ENCODE data around the gene PIGB.
"Not testable (repeated sequence)": the region's sequence is repeated elsewhere in the genome, so short reads cannot be mapped to it uniquely, and the experiment has no call there.

PIGB gene

GRCh38 chr15:55383687-55384086 lies 64.7 kb downstream of the PIGB start:
- no peak for DNase-seq

GRCh38 chr15:55387027-55387426 lies 68.0 kb downstream of the PIGB start:
- no peak for DNase-seq

DNA sequence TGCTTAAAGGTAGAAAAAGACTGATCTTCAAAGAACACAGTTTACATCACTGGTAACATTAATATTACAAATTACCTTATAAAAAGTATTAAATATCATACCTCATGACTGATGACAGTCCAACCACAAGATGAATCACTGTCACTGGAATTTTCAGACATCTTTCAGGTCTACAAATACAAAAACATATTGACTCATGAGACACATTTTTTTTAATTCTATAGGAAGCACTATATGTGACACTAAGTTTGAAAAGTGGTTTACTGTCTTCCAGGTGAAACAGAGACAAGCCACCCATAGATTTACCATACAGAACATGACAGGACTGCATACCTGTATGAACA lies 70.2 kb downstream of the PIGB start:
- peak; percentile 20 for DNase-seq

GRCh38 chr15:55394694-55395093 lies 75.7 kb downstream of the PIGB start:
- no peak for DNase-seq

GRCh38 chr15:55398243-55398642 lies 79.2 kb downstream of the PIGB start:
- no peak for DNase-seq

- DNase-seq, result not testable (repeated sequence)
These were observed 81.0 kb downstream of the PIGB start for GRCh38 chr15:55400050-55400449.

DNA sequence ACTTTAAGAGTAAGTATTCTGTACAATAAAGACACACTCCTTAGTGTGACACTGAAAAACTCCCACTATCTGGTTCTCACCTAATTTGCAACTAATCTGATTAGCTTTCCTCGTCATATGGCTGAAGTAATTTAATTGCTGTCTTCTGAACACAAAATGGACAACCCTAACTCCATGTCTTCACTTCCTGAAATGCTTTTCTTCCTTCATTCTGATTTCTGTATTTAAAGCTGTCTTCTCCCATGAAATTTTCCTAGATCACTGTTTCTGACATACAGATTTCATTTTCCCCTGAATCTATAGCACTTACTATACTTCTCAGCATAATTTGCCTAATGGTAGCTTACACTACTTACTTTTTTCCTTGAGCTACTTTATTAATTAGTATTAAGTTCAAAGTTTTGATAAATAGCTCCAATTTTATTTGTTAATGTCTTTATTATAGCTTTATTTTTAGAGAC lies 82.8 kb downstream of the PIGB start:
- DNase-seq, result no peak

DNA sequence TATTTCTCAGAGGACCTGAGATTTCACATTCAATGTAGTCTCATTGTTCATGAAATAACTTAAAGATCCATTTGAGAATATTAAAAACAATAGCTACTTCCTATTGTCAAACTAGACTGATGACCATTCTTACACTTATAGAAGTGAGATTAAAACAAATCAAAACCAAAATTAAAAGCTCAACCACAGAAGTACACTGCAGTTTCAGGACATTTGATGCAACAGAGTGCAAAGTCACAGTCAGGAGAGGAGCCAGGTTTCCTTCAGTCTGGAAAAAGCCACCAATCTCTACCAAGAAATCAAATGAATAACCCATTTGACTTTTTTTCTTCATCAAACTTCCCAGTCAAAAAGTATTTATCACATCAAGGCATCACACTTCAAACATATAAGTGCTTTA lies 83.7 kb downstream of the PIGB start:
- DNase-seq, result no peak

GRCh38 chr15:55403531-55403930 lies 84.5 kb downstream of the PIGB start:
- DNase-seq, result peak; percentile 28

All from NCI-H226 (cell line).